BLaER1 (cell line): ENCODE data around the gene HBP1.
"Not testable (repeated sequence)": the region's sequence is repeated elsewhere in the genome, so short reads cannot be mapped to it uniquely, and the experiment has no call there.

Experiments
- H3K27ac ChIP-seq: shearing (Covaris generic); formaldehyde crosslinking; 2 replicates; pipeline ENCODE4 v1.8.1; 2022
- H3K27me3 ChIP-seq: shearing (Covaris generic); formaldehyde crosslinking; 2 replicates; pipeline ENCODE4 v1.8.1; 2022
- H3K36me3 ChIP-seq: shearing (Covaris generic); formaldehyde crosslinking; 2 replicates; pipeline ENCODE4 v1.8.1; 2022
- H3K4me1 ChIP-seq: shearing (Covaris generic); formaldehyde crosslinking; 2 replicates; pipeline ENCODE4 v1.8.1; 2022
- H3K4me2 ChIP-seq: shearing (Covaris generic); formaldehyde crosslinking; 2 replicates; pipeline ENCODE4 v1.8.1; 2022
- H3K4me3 ChIP-seq: shearing (Covaris generic); formaldehyde crosslinking; 2 replicates; pipeline ENCODE4 v1.8.1; 2022
- H3K9ac ChIP-seq: shearing (Covaris generic); formaldehyde crosslinking; 2 replicates; pipeline ENCODE4 v1.8.1; 2022
- H3K9me3 ChIP-seq: shearing (Covaris generic); formaldehyde crosslinking; 2 replicates; pipeline ENCODE4 v1.8.1; 2022
- H4K20me1 ChIP-seq: shearing (Covaris generic); formaldehyde crosslinking; 2 replicates; pipeline ENCODE4 v1.8.1; 2022
- Cebpa-rat ChIP-seq: shearing (Covaris generic); IDR thresholded peaks from 2 replicates; pipeline ENCODE4 v1.8.1; 2022

Gene HBP1

GRCh38 chr7:107233981-107234380, 65.2 kb downstream of the HBP1 start:
- Histone ChIP-seq H3K27ac (no peak overlapping the region), H3K9me3 (no peaks in the 10 kb centered on the region), H3K36me3 (peaks cover 9% of the 10 kb centered on the region; the same call in 1 of the 2 replicates), H3K27me3 (no peaks in the 10 kb centered on the region), H3K4me1 (no peaks in the 10 kb centered on the region), H4K20me1 (no peaks in the 10 kb centered on the region), H3K4me3 (no peak overlapping the region), H3K9ac (no peak overlapping the region), H3K4me2 (no peak overlapping the region)
- TF ChIP-seq Cebpa-rat: no peak

GRCh38 chr7:107234436-107234835, 65.6 kb downstream of the HBP1 start:
- no peak for TF ChIP-seq Cebpa-rat
- H3K36me3 ChIP-seq: peaks cover 5% of the 10 kb centered on the region; the same call in 1 of the 2 replicates
- no peak overlapping the region for H3K4me2 ChIP-seq
- no peak overlapping the region for H3K9ac ChIP-seq
- no peaks in the 10 kb centered on the region for H3K4me1 ChIP-seq
- H3K9me3 ChIP-seq: no peaks in the 10 kb centered on the region
- H4K20me1 ChIP-seq: no peaks in the 10 kb centered on the region
- no peak overlapping the region for H3K27ac ChIP-seq
- H3K27me3 ChIP-seq: no peaks in the 10 kb centered on the region
- no peak overlapping the region for H3K4me3 ChIP-seq

DNA sequence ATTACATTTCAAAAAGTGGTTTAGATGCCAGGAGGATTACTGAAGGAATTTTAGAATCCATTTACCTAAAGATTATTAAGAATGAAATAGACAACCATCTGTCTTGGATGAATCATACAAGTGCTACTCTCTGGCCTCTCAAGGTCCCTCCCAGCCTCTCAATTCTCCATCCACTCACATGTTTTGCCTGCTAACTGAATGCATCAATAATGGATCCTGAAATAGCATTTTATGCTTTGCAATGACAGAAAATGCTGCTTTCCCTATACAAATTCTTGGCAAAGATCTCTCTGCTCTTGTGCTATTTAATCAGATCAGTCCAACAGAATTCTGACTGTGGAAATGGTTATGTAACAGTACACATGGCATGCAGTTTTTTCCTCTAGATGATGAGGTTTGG, 68.1 kb downstream of the HBP1 start:
- peaks cover 6% of the 10 kb centered on the region; the same call in 1 of the 2 replicates for H3K36me3 ChIP-seq
- no peak overlapping the region for H3K4me2 ChIP-seq
- H4K20me1 ChIP-seq: no peaks in the 10 kb centered on the region
- no peaks in the 10 kb centered on the region for H3K9me3 ChIP-seq
- TF ChIP-seq Cebpa-rat: no peak
- H3K27me3 ChIP-seq: no peaks in the 10 kb centered on the region
- no peaks in the 10 kb centered on the region for H3K4me1 ChIP-seq
- no peak overlapping the region for H3K9ac ChIP-seq
- H3K4me3 ChIP-seq: no peak overlapping the region
- no peak overlapping the region for H3K27ac ChIP-seq

GRCh38 chr7:107237451-107237850, 68.6 kb downstream of the HBP1 start:
- no peak overlapping the region for H3K4me2 ChIP-seq
- peaks cover 4% of the 10 kb centered on the region for H3K9me3 ChIP-seq
- no peaks in the 10 kb centered on the region for H3K27me3 ChIP-seq
- no peak overlapping the region for H3K4me3 ChIP-seq
- no peak overlapping the region for H3K27ac ChIP-seq
- no peak for TF ChIP-seq Cebpa-rat
- no peaks in the 10 kb centered on the region for H3K4me1 ChIP-seq
- no peaks in the 10 kb centered on the region for H4K20me1 ChIP-seq
- peaks cover 12% of the 10 kb centered on the region; the same call in 1 of the 2 replicates for H3K36me3 ChIP-seq
- H3K9ac ChIP-seq: no peak overlapping the region

DNA sequence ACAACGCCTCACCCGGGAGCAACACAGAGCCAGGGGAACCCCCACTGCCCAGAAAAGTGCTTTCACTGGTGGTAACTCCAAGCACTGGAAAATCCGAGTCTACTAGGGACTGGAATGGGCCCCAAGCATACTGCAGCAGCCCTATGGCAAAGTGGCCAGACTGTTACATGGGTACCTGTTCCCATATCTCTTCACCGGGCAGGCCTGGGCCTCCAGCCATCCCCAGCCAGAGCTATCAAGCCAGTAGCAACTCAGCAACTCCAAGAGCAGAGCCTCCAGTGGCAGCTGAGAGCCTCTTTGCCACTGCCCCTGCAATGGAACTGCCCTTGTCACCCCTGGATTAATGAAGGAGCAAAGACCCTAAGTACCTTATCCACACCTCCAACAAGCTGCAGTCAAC, 73.5 kb downstream of the HBP1 start:
- H3K4me3 ChIP-seq: no peak overlapping the region
- H3K9me3 ChIP-seq: peaks cover 39% of the 10 kb centered on the region
- H3K27ac ChIP-seq: no peak overlapping the region
- H3K27me3 ChIP-seq: no peaks in the 10 kb centered on the region
- no peaks in the 10 kb centered on the region for H3K4me1 ChIP-seq
- no peak overlapping the region for H3K9ac ChIP-seq
- no peak for TF ChIP-seq Cebpa-rat
- H4K20me1 ChIP-seq: no peaks in the 10 kb centered on the region
- no peak overlapping the region for H3K4me2 ChIP-seq
- peaks cover 47% of the 10 kb centered on the region for H3K36me3 ChIP-seq

DNA sequence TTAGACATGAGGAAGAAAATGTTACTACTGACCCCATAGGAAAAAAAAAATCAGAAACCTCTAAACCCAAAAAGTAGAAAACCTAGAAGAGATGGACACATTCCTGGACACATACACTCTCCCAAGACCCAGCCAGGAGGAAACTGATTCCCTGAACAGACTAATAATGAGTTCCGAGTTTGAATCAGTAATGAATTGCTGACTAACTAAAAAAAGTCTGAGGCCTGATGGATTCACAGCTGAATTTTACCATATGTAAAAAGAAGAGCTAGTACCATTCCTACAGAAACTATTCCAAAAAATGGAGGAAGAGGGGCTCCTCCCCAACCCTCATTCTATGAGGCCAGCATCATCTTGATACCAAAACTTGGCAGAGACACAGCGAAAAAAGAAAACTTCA, 75.8 kb downstream of the HBP1 start:
- Histone ChIP-seq H3K4me3 (no peak overlapping the region), H3K4me2 (no peak overlapping the region), H3K27me3 (no peaks in the 10 kb centered on the region), H3K36me3 (peaks cover 54% of the 10 kb centered on the region), H3K9ac (no peak overlapping the region), H4K20me1 (no peaks in the 10 kb centered on the region), H3K9me3 (peaks cover 39% of the 10 kb centered on the region), H3K4me1 (no peaks in the 10 kb centered on the region), H3K27ac (no peak overlapping the region)
- TF ChIP-seq Cebpa-rat: no peak

GRCh38 chr7:107246836-107247235, 78.0 kb downstream of the HBP1 start:
- peaks cover 39% of the 10 kb centered on the region for H3K9me3 ChIP-seq
- H3K36me3 ChIP-seq: peaks cover 53% of the 10 kb centered on the region
- H4K20me1 ChIP-seq, H3K4me1 ChIP-seq, H3K27me3 ChIP-seq, H3K4me3 ChIP-seq, H3K9ac ChIP-seq, H3K27ac ChIP-seq, H3K4me2 ChIP-seq: not testable (repeated sequence)

GRCh38 chr7:107248551-107249316, 79.9 kb downstream of the HBP1 start:
- H3K9ac ChIP-seq: no peak overlapping the region
- H3K4me2 ChIP-seq: no peak overlapping the region
- no peak for TF ChIP-seq Cebpa-rat
- no peak overlapping the region for H3K27ac ChIP-seq
- H3K27me3 ChIP-seq: no peaks in the 10 kb centered on the region
- no peaks in the 10 kb centered on the region for H4K20me1 ChIP-seq
- H3K4me3 ChIP-seq: no peak overlapping the region
- peaks cover 31% of the 10 kb centered on the region for H3K9me3 ChIP-seq
- H3K4me1 ChIP-seq: no peaks in the 10 kb centered on the region
- H3K36me3 ChIP-seq: peaks cover 37% of the 10 kb centered on the region

DNA sequence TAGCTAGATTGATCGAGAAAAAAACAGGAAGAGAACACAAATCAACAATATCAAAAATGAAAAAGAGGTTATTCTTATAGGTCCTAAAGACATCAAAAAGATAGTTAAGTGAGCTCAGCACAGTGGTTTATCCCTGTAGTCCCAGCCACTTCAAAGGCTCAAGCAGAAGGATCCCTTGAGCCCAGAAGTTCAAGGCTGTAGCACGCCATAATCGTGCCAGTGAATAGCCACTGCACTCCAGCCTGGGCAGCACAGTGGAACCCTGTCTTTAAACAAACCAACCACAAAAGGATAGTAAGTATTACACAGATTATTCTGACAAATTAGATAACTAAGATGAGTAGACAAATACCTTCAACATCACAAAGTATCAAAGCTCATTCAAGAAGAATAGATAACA, 83.2 kb downstream of the HBP1 start:
- H3K27me3 ChIP-seq: no peaks in the 10 kb centered on the region
- H3K4me1 ChIP-seq: no peaks in the 10 kb centered on the region
- H4K20me1 ChIP-seq: no peaks in the 10 kb centered on the region
- H3K9ac ChIP-seq: no peak overlapping the region
- peaks cover under 1% of the 10 kb centered on the region; the same call in 1 of the 2 replicates for H3K9me3 ChIP-seq
- H3K4me3 ChIP-seq: no peak overlapping the region
- no peak for TF ChIP-seq Cebpa-rat
- peaks cover 10% of the 10 kb centered on the region for H3K36me3 ChIP-seq
- H3K4me2 ChIP-seq: no peak overlapping the region
- H3K27ac ChIP-seq: no peak overlapping the region
